ENCODE results near the gene SCAPER. TPM values are rescaled to one million over a fixed set of nuclear protein-coding genes. Genes with fewer than 3 reads are reported as not detected.

The SCAPER gene
- total RNA-seq, 1 experiment from 2014 or later, result 10.3 TPM

DNA sequence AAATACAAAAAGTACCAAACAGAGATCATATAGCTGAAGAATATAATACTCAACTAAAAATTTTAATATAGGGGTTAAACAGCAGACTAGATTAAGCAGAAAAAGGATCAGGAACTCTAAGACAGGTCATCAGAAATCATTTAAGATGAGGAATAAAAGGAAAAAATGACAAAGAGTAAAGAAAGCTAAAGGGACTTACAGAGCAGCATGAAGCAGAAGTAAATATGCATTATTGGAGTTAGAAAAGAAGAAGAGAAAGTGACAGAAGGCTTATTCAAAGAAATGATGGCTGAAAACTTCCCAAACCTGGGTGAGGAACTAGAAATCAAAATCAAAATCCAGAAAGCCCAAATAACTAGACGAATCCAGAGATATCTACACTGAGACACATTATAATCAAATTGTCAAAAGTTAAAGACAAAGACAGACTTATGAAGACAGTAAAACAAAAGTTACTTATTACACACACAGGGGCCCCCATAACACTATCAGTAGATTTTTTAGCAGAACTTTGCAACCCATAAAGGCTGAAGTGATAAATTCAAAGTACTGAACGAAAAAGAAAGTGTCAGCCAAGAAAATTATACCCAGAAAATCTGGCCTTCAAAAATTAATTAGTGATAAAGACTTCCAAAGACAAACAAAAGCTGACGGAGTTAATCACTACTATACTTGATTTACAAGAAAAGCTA is 95.6 kb downstream of the SCAPER start:
- Mint-ChIP-seq H3K9me3 (no peaks in the 10 kb centered on the region), H3K36me3 (no peaks in the 10 kb centered on the region), H3K27me3 (ENCODE audit: low read depth) (no peaks in the 10 kb centered on the region), H3K4me1 (peaks cover 11% of the 10 kb centered on the region), H3K4me3 (no peak overlapping the region), H3K27ac (no peak overlapping the region)
- ChIA-PET CTCF (no interaction called here), POLR2A (no interaction called here)
- ATAC-seq (no peak), DNase-seq (ENCODE audit: low spot score) (no peak)
- TF ChIP-seq, protein P1, sequence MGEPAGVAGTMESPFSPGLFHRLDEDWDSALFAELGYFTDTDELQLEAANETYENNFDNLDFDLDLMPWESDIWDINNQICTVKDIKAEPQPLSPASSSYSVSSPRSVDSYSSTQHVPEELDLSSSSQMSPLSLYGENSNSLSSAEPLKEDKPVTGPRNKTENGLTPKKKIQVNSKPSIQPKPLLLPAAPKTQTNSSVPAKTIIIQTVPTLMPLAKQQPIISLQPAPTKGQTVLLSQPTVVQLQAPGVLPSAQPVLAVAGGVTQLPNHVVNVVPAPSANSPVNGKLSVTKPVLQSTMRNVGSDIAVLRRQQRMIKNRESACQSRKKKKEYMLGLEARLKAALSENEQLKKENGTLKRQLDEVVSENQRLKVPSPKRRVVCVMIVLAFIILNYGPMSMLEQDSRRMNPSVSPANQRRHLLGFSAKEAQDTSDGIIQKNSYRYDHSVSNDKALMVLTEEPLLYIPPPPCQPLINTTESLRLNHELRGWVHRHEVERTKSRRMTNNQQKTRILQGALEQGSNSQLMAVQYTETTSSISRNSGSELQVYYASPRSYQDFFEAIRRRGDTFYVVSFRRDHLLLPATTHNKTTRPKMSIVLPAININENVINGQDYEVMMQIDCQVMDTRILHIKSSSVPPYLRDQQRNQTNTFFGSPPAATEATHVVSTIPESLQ (CRISPR knock-in tag; IDR thresholded peaks at IDR 0.05), result no peak
- TF ChIP-seq ESRRA (CRISPR knock-in tag; IDR thresholded peaks at IDR 0.05; ENCODE audit: borderline replicate concordance) (no peak), ZNF396 (CRISPR knock-in tag; IDR thresholded peaks at IDR 0.05; ENCODE audit: borderline replicate concordance) (no peak), ZNF232 (CRISPR knock-in tag; IDR thresholded peaks at IDR 0.05) (no peak)
- TF ChIP-seq, protein P2, sequence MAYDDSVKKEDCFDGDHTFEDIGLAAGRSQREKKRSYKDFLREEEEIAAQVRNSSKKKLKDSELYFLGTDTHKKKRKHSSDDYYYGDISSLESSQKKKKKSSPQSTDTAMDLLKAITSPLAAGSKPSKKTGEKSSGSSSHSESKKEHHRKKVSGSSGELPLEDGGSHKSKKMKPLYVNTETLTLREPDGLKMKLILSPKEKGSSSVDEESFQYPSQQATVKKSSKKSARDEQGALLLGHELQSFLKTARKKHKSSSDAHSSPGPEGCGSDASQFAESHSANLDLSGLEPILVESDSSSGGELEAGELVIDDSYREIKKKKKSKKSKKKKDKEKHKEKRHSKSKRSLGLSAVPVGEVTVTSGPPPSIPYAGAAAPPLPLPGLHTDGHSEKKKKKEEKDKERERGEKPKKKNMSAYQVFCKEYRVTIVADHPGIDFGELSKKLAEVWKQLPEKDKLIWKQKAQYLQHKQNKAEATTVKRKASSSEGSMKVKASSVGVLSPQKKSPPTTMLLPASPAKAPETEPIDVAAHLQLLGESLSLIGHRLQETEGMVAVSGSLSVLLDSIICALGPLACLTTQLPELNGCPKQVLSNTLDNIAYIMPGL (CRISPR knock-in tag; IDR thresholded peaks at IDR 0.05), result no peak

DNA sequence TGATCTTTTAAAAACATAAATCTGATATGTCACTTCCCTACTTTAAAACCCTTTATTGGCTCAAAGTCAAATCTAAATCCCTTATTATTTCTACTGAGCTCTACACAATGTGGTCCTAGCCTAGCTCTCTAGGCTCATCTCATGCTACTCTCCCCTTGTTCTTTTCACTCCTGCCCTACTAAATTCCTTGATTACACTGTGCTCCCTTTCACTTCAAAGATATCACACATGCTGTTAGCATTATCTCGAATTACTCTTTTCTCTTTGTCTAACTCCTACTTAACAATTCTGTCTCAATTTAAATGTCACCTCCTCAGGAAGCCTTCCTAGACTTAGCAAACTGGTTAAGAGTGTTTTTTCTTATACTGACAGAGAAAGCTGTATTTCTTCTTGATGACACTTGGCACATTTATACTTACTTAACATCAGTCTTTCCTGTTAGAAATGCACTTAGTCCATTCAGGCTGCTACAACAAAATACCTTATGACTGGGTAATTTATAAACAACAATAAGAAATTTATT is 102.0 kb downstream of the SCAPER start:
- ChIA-PET CTCF (no interaction called here), POLR2A (no interaction called here)
- Mint-ChIP-seq H3K27me3 (ENCODE audit: low read depth) (no peaks in the 10 kb centered on the region), H3K9me3 (no peaks in the 10 kb centered on the region), H3K27ac (peak overlapping the region; percentile 19), H3K4me1 (peaks cover 19% of the 10 kb centered on the region), H3K36me3 (no peaks in the 10 kb centered on the region), H3K4me3 (no peak overlapping the region)
- TF ChIP-seq CREB1 (CRISPR knock-in tag; IDR thresholded peaks at IDR 0.05), result no peak
- TF ChIP-seq, protein P3, sequence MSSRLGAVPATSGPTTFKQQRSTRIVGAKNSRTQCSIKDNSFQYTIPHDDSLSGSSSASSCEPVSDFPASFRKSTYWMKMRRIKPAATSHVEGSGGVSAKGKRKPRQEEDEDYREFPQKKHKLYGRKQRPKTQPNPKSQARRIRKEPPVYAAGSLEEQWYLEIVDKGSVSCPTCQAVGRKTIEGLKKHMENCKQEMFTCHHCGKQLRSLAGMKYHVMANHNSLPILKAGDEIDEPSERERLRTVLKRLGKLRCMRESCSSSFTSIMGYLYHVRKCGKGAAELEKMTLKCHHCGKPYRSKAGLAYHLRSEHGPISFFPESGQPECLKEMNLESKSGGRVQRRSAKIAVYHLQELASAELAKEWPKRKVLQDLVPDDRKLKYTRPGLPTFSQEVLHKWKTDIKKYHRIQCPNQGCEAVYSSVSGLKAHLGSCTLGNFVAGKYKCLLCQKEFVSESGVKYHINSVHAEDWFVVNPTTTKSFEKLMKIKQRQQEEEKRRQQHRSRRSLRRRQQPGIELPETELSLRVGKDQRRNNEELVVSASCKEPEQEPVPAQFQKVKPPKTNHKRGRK (CRISPR knock-in tag; IDR thresholded peaks at IDR 0.05; ENCODE audit: borderline replicate concordance), result no peak
- TF ChIP-seq, protein P4, sequence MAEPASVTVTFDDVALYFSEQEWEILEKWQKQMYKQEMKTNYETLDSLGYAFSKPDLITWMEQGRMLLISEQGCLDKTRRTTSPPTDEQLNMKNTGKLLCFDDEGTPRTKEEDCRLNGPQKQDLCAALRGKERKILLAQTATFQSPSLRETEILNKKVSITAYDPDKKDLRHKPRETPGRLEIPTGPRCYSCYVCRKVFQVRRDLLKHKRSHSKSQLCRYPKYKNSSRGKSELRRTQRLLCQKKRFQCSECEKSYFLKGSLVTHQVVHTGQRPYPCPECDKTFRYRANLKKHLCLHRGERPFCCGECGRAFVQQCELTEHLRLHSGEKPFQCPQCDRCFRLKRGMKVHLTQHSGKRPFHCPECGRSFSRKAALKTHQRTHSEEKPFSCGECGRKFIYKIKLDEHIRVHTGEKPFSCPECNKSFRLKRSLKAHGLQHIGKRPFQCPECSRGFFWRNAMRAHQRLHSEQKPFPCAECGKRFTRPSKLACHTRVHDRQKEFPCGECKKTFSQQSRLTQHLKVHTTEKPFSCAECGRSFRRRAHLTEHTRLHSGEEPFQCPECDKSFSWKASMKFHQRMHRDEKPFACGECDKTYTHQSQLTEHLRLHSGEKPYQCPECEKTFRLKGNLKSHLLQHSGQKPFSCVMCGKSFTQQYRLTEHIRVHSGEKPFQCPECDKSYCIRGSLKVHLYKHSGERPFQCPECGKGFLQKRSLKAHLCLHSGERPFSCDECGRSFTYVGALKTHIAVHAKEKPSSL (CRISPR knock-in tag; conservative IDR thresholded peaks at IDR 0.05), result no peak
- TF ChIP-seq, protein P5, sequence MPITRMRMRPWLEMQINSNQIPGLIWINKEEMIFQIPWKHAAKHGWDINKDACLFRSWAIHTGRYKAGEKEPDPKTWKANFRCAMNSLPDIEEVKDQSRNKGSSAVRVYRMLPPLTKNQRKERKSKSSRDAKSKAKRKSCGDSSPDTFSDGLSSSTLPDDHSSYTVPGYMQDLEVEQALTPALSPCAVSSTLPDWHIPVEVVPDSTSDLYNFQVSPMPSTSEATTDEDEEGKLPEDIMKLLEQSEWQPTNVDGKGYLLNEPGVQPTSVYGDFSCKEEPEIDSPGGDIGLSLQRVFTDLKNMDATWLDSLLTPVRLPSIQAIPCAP (CRISPR knock-in tag; IDR thresholded peaks at IDR 0.05), result no peak
- no peak for TF ChIP-seq MXD4 (CRISPR knock-in tag; IDR thresholded peaks at IDR 0.05; ENCODE audit: borderline replicate concordance)
- TF ChIP-seq, protein P6, sequence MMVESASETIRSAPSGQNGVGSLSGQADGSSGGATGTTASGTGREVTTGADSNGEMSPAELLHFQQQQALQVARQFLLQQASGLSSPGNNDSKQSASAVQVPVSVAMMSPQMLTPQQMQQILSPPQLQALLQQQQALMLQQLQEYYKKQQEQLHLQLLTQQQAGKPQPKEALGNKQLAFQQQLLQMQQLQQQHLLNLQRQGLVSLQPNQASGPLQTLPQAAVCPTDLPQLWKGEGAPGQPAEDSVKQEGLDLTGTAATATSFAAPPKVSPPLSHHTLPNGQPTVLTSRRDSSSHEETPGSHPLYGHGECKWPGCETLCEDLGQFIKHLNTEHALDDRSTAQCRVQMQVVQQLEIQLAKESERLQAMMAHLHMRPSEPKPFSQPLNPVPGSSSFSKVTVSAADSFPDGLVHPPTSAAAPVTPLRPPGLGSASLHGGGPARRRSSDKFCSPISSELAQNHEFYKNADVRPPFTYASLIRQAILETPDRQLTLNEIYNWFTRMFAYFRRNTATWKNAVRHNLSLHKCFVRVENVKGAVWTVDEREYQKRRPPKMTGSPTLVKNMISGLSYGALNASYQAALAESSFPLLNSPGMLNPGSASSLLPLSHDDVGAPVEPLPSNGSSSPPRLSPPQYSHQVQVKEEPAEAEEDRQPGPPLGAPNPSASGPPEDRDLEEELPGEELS (CRISPR knock-in tag; IDR thresholded peaks at IDR 0.05), result no peak
- no peak for TF ChIP-seq KAT7 (CRISPR knock-in tag; IDR thresholded peaks at IDR 0.05; ENCODE audit: borderline replicate concordance)
- no peak for TF ChIP-seq TEAD1 (CRISPR knock-in tag; IDR thresholded peaks at IDR 0.05)
- no peak for TF ChIP-seq SMAD3 (CRISPR knock-in tag; IDR thresholded peaks at IDR 0.05; ENCODE audit: borderline replicate concordance)
- TF ChIP-seq, protein P7, sequence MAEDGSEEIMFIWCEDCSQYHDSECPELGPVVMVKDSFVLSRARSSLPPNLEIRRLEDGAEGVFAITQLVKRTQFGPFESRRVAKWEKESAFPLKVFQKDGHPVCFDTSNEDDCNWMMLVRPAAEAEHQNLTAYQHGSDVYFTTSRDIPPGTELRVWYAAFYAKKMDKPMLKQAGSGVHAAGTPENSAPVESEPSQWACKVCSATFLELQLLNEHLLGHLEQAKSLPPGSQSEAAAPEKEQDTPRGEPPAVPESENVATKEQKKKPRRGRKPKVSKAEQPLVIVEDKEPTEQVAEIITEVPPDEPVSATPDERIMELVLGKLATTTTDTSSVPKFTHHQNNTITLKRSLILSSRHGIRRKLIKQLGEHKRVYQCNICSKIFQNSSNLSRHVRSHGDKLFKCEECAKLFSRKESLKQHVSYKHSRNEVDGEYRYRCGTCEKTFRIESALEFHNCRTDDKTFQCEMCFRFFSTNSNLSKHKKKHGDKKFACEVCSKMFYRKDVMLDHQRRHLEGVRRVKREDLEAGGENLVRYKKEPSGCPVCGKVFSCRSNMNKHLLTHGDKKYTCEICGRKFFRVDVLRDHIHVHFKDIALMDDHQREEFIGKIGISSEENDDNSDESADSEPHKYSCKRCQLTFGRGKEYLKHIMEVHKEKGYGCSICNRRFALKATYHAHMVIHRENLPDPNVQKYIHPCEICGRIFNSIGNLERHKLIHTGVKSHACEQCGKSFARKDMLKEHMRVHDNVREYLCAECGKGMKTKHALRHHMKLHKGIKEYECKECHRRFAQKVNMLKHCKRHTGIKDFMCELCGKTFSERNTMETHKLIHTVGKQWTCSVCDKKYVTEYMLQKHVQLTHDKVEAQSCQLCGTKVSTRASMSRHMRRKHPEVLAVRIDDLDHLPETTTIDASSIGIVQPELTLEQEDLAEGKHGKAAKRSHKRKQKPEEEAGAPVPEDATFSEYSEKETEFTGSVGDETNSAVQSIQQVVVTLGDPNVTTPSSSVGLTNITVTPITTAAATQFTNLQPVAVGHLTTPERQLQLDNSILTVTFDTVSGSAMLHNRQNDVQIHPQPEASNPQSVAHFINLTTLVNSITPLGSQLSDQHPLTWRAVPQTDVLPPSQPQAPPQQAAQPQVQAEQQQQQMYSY (CRISPR knock-in tag; IDR thresholded peaks at IDR 0.05), result no peak
- TF ChIP-seq GTF2I (CRISPR knock-in tag; conservative IDR thresholded peaks at IDR 0.05), result no peak
- TF ChIP-seq ZNF232 (CRISPR knock-in tag; IDR thresholded peaks at IDR 0.05), result no peak
- no peak for TF ChIP-seq FOXP1 (CRISPR knock-in tag; IDR thresholded peaks at IDR 0.05; ENCODE audit: borderline replicate concordance)
- TF ChIP-seq, protein P2 (CRISPR knock-in tag; IDR thresholded peaks at IDR 0.05), result no peak
- ATAC-seq, result peak; percentile 72
- DNase-seq (ENCODE audit: low spot score), result no peak

Data from WTC11 (cell line).